ENCODE results near the gene RNU4-1. TPM values are rescaled to one million over a fixed set of nuclear protein-coding genes. Genes with fewer than 3 reads are reported as not detected.
"Not testable (repeated sequence)": the region's sequence is repeated elsewhere in the genome, so short reads cannot be mapped to it uniquely, and the experiment has no call there.

The RNU4-1 gene
- total RNA-seq (1,000 to 10,000 TPM; 3,185 to 3,518 TPM), polyA plus RNA-seq (ENCODE audit: insufficient read length in 6 of 6) (1 to 10 TPM in 1 of 6 donors, not detected in 5; 1.8 TPM)
- long read RNA-seq, donor 1, partial matches to known transcripts: 0 of 1 reads
- long read RNA-seq, donor 1, other reads (novel, unspliced or antisense): 0 of 1 reads
- long read RNA-seq, donor 2: 0 reads
- long read RNA-seq, donor 3, partial matches to known transcripts: 14 of 14 reads
- long read RNA-seq, donor 3, other reads (novel, unspliced or antisense): 0 of 14 reads
- long read RNA-seq, donor 4: 0 reads
- long read RNA-seq, donor 5: 0 reads
- long read RNA-seq, donor 6: 0 reads
- long read RNA-seq, donor 7, partial matches to known transcripts: 7 of 7 reads
- long read RNA-seq, donor 7, other reads (novel, unspliced or antisense): 0 of 7 reads
- long read RNA-seq, donor 8, partial matches to known transcripts: 0 of 1 reads
- long read RNA-seq, donor 8, other reads (novel, unspliced or antisense): 0 of 1 reads
- long read RNA-seq, donor 9: 0 reads
- long read RNA-seq, donor 10: 0 reads
- long read RNA-seq, donor 11, partial matches to known transcripts: 31 of 31 reads
- long read RNA-seq, donor 11, other reads (novel, unspliced or antisense): 0 of 31 reads
- long read RNA-seq, donor 12: 0 reads

DNA sequence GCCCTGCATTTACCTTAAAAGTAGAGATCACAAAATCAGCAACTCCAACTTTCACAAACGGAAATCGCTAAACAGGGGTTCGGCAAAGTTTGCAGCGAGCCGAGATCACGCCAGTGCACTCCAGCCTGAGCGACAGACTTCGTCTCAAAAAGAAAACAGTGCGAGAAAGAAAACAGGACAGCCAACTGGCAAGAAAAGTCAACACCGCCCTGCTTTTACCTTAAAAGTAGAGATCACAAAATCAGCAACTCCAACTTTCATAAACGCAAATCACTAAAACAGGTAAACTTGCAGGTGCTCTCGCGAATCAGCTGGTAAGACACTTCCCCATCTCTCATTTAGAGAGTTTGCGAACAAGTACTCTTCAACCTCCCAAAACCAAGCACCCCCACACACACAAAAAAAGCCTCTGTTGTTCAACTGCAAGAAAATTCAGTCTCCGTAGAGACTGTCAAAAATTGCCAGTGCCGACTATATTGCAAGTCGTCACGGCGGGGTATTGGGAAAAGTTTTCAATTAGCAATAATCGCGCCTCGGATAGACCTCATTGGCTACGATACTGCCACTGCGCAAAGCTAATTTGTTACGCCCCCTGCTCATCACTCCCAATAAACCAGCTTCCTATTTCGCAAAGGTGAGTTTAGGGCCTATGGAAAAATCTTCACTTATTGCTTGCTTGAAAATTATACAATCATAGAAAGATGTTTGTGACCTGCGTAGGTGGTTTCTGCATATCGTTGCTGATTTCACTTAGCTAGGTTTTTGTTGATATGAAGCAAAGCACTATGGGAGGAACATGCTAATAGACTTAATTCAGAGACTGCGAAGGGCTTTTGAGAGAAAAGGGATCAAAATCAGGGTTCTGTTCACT lies at the start of gene RNU4-1:
Gene RNU4-1 (minus strand): TSS at position 577 of the 871 bp plus-strand sequence.
- no peaks in the 10 kb centered on the region for H3K36me3 ChIP-seq
- H3K27ac ChIP-seq: peak within 1 kb of the TSS; percentile 98 to 99
- peaks cover 0 to 17% of the 10 kb centered on the region in 2 donors for H3K4me1 ChIP-seq
- intact Hi-C loops (cut with DNase I): no loop called here
- ATAC-seq (peak; percentile 53), DNase-seq (peak in 3 of 4 donors; percentile 63 to 90 (median 87))
- no peaks in the 10 kb centered on the region for H3K9me3 ChIP-seq
- H3K4me3 ChIP-seq: peak within 1 kb of the TSS; percentile 41 to 46
- TF ChIP-seq, protein P1, sequence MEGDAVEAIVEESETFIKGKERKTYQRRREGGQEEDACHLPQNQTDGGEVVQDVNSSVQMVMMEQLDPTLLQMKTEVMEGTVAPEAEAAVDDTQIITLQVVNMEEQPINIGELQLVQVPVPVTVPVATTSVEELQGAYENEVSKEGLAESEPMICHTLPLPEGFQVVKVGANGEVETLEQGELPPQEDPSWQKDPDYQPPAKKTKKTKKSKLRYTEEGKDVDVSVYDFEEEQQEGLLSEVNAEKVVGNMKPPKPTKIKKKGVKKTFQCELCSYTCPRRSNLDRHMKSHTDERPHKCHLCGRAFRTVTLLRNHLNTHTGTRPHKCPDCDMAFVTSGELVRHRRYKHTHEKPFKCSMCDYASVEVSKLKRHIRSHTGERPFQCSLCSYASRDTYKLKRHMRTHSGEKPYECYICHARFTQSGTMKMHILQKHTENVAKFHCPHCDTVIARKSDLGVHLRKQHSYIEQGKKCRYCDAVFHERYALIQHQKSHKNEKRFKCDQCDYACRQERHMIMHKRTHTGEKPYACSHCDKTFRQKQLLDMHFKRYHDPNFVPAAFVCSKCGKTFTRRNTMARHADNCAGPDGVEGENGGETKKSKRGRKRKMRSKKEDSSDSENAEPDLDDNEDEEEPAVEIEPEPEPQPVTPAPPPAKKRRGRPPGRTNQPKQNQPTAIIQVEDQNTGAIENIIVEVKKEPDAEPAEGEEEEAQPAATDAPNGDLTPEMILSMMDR (IDR thresholded peaks at IDR 0.05): no peak
- no peaks in the 10 kb centered on the region for H3K27me3 ChIP-seq

DNA sequence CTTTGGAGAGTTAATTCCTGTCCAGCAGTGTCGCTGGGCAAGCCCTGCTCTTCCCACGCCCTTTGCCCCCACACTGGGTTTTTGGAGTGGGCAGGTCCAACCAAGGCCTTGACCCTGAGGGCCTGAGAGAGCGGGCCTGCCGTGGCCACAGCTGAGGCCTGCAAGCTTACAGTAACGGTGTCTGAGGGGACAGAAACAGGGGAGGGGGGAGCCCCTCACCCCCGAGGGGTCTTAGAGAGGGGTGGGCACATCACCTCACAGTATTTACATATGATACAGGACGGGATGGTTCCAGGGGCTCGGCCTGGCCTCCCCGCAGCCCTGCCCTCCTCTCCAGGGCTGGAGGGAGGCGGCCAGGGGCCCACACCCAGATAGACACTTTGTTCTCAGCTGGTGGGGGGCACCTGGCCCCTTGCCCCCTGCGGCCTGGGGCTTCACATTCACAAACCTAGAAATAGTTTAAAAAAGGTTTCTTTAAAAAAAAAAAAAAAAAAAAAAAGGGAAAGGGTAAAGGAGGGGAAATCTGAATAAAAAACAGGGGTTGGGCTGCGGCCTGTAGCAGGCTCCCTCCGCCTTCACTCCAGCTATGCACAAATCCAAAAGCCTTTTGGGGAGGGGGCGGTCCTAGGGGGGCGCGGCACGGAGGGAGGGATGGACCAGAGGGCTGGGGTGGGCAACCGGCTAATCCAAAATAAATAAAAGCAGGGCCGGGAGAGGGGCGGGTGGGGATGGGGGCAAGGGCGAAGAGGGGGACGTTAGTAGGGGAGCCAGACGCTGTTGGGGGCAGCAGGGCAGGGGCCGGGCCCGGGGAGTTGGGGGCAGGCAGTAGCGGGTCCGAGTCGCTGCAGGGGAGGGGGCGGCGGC lies 49.4 kb upstream of the RNU4-1 start:
- Histone ChIP-seq H3K27me3 (no peaks in the 10 kb centered on the region), H3K4me1 (no peaks in the 10 kb centered on the region), H3K4me3 (no peak overlapping the region), H3K27ac (no peak overlapping the region), H3K9me3 (peaks cover 0 to 8% of the 10 kb centered on the region in 2 donors), H3K36me3 (no peaks in the 10 kb centered on the region)
- intact Hi-C loops (cut with DNase I): no loop called here
- ATAC-seq (no peak), DNase-seq (no peak)
- TF ChIP-seq, protein P1 (IDR thresholded peaks at IDR 0.05): no peak

DNA sequence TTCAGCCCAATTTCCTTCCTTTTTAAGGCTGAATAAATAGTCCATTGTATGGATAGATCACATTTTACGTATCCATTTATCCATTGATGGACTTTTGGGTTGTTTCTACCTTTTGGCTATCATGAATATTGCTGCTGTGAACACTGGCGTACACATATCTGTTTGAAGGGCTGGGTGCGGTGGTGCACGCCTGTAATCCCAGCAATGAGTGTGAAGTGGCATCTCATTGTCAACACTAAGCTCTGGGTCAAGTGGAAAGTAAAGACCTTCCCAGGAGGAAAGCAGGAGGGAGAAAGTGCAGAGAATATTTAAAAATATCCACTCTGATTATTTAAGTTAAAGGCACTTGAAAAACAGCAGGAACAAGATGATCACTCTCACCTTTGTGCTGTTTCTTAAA lies 46.2 kb upstream of the RNU4-1 start:
- no peak for DNase-seq
- H3K27ac ChIP-seq: no peak overlapping the region
- no peak overlapping the region for H3K4me3 ChIP-seq
- H3K4me1 ChIP-seq: no peaks in the 10 kb centered on the region
- H3K27me3 ChIP-seq: no peaks in the 10 kb centered on the region
- intact Hi-C loops (cut with DNase I): no loop called here
- TF ChIP-seq, protein P1 (IDR thresholded peaks at IDR 0.05): no peak
- no peaks in the 10 kb centered on the region for H3K36me3 ChIP-seq
- peaks cover 0 to 22% of the 10 kb centered on the region in 2 donors for H3K9me3 ChIP-seq
- peak; percentile 86 for ATAC-seq

DNA sequence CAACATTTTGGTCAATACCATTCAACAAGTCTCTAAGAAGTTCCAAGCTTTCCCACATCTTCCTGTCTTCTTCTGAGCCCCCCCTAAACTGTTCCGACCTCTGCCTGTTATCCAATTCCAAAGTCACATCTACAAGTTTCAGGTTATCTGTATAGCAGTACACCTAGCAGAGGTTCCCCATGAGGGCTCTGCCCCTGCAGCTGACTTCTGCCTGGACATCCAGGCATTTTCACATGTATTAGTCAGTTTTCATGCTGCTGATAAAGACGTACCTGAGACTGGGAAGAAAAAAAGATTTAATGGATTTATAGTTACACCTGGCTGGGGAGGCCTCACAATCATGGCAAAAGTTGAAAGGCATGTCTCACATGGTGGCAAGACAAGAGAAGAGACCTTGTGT lies 44.7 kb upstream of the RNU4-1 start:
- TF ChIP-seq, protein P1 (IDR thresholded peaks at IDR 0.05): no peak
- DNase-seq (no peak), ATAC-seq (no peak)
- no peak overlapping the region for H3K27ac ChIP-seq
- no peaks in the 10 kb centered on the region for H3K27me3 ChIP-seq
- intact Hi-C loops (cut with DNase I): no loop called here
- H3K9me3 ChIP-seq: peaks cover 0 to 22% of the 10 kb centered on the region in 2 donors
- no peaks in the 10 kb centered on the region for H3K4me1 ChIP-seq
- no peak overlapping the region for H3K4me3 ChIP-seq
- no peaks in the 10 kb centered on the region for H3K36me3 ChIP-seq

DNA sequence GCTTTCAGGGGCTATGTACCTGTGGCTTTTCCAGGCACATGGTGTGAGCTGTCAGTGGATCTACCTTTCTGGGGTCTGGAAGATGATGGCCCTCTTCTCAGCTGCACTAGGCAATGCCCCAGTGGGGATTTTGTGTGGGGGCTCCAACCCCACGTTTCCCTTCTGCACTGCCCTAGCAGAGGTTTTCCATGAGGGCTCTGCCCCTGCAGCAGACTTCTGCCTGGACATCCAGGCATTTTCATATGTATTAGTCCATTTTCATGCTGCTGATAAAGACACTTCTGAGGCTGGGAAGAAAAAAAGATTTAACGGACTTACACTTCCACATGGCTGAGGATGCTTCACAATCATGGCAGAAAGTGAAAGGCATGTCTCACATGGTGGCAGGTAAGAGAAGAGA lies 43.4 kb upstream of the RNU4-1 start:
- intact Hi-C loops (cut with DNase I); H3K4me1 ChIP-seq; ATAC-seq; H3K36me3 ChIP-seq; H3K4me3 ChIP-seq; H3K27me3 ChIP-seq; DNase-seq; H3K27ac ChIP-seq: not testable (repeated sequence)
- H3K9me3 ChIP-seq: peaks cover 0 to 22% of the 10 kb centered on the region in 2 donors
